Measurements from ENCODE around the gene PMEPA1.

PMEPA1 gene

GRCh38 chr20:57609086-57609841 lies 100.6 kb downstream of the PMEPA1 start:
- no peak for DNase-seq (ENCODE audit: low read depth)

- no peak for DNase-seq (ENCODE audit: low read depth)
Measured at GRCh38 chr20:57608516-57608915, 101.3 kb downstream of the PMEPA1 start.

- no peak for DNase-seq (ENCODE audit: low read depth)
Measured at GRCh38 chr20:57605878-57606277, 103.9 kb downstream of the PMEPA1 start.

GRCh38 chr20:57605045-57605444 lies 104.8 kb downstream of the PMEPA1 start:
- DNase-seq (ENCODE audit: low read depth), result no peak

GRCh38 chr20:57603120-57603519 lies 106.7 kb downstream of the PMEPA1 start:
- no peak for DNase-seq (ENCODE audit: low read depth)

GRCh38 chr20:57601737-57602136 lies 108.1 kb downstream of the PMEPA1 start:
- DNase-seq (ENCODE audit: low read depth), result no peak

- no peak for DNase-seq (ENCODE audit: low read depth)
Measured at GRCh38 chr20:57601211-57601570, 108.6 kb downstream of the PMEPA1 start.

GRCh38 chr20:57600320-57601210 lies 109.2 kb downstream of the PMEPA1 start:
- DNase-seq (ENCODE audit: low read depth), result no peak

- DNase-seq (ENCODE audit: low read depth), result no peak
Measured at GRCh38 chr20:57598491-57598890, 111.3 kb downstream of the PMEPA1 start.
